Omental fat pad (tissue), 4 donors: ENCODE results near the gene MAOB. TPM values are rescaled to one million over a fixed set of nuclear protein-coding genes. Genes with fewer than 3 reads are reported as not detected.
A peak's percentile ranks its signal among the peaks of the same experiment; 100 is the strongest.

ENCODE experiments used
- ATAC-seq: fragments of 150-250 bp; one replicate; pipeline ENCODE4 v1.9.1; 2016; ENCODE audit warnings: mild to moderate bottlenecking, moderate library complexity; ENCODE audit not compliant: low FRiP score
- DNase-seq: peaks from one replicate; pipeline ENCODE4 v3.0.0-alpha.2; 2019; ENCODE audit warnings: low spot score
- total RNA-seq, 4 donors: library from RNA; depleted of rRNA; stranded (reverse); fragments of >200 nt; gene quantifications; one replicate each; pipeline ENCODE4 v1.1.0, GENCODE V29; 2016
- TF ChIP-seq, protein P1 (sequence below), 3 donors: fragments of 450-650 bp; IDR thresholded peaks; one replicate each; pipeline ENCODE4 v1.5.1; 2016 to 2017; ENCODE audit warnings: antibody characterized with exemption in 3 of 3, mild to moderate bottlenecking in 3 of 3, moderate library complexity in 2 of 3

Gene MAOB
- total RNA-seq, 4 donors from 2014 or later: 15.8 to 93.2 (median 52.3) TPM

DNA sequence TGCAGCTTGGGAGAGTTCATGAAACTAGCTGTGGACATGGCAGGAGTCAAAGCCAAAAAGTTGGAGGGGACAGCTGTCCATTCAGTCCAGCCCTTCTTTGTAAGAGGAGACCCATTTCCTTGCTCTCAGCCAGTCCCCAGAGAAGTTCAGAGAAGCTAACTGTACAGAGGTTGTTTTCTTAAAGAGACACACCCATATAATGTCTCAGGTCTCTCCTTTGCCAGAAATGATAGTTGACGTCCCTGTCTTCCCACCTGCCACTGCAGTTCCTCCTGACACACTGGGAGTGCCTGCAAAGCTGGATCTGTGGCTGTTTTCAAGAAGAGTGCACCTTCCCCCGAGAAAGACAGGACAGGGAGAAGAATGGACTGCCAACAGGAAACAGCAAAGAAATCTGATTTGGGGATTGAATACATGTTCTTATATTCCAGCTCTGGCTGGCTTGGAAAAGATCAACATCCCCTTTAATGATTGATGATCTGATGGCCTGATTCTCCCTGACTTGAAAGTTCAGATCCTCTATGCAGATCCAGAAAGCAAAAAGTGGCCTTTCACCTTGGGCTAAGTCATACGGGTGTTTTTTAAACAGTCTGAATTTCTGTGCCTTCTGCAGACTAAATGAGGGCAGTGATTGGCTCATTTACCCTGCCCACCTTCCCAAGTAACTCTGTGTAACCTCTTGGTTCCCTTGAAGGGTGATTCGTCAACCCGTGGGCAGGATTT lies 139.0 kb downstream of the MAOB start:
- DNase-seq: no peak
- no peak for ATAC-seq
- TF ChIP-seq, protein P1, sequence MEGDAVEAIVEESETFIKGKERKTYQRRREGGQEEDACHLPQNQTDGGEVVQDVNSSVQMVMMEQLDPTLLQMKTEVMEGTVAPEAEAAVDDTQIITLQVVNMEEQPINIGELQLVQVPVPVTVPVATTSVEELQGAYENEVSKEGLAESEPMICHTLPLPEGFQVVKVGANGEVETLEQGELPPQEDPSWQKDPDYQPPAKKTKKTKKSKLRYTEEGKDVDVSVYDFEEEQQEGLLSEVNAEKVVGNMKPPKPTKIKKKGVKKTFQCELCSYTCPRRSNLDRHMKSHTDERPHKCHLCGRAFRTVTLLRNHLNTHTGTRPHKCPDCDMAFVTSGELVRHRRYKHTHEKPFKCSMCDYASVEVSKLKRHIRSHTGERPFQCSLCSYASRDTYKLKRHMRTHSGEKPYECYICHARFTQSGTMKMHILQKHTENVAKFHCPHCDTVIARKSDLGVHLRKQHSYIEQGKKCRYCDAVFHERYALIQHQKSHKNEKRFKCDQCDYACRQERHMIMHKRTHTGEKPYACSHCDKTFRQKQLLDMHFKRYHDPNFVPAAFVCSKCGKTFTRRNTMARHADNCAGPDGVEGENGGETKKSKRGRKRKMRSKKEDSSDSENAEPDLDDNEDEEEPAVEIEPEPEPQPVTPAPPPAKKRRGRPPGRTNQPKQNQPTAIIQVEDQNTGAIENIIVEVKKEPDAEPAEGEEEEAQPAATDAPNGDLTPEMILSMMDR (IDR thresholded peaks at IDR 0.05): no peak

GRCh38 chrX:43741843-43742573 lies 140.2 kb downstream of the MAOB start:
- ATAC-seq (peak; percentile 21), DNase-seq (no peak)
- TF ChIP-seq, protein P1 (IDR thresholded peaks at IDR 0.05): no peak

- TF ChIP-seq, protein P1 (IDR thresholded peaks at IDR 0.05): no peak
Measured at GRCh38 chrX:43735957-43736356, 146.3 kb downstream of the MAOB start.

GRCh38 chrX:43735534-43735933 lies 146.7 kb downstream of the MAOB start:
- no peak for ATAC-seq
- TF ChIP-seq, protein P1 (IDR thresholded peaks at IDR 0.05): no peak
- no peak for DNase-seq

More at GRCh38 chrX:43735957-43736356, 146.3 kb downstream of the MAOB start:
- ATAC-seq (no peak), DNase-seq (no peak)

DNA sequence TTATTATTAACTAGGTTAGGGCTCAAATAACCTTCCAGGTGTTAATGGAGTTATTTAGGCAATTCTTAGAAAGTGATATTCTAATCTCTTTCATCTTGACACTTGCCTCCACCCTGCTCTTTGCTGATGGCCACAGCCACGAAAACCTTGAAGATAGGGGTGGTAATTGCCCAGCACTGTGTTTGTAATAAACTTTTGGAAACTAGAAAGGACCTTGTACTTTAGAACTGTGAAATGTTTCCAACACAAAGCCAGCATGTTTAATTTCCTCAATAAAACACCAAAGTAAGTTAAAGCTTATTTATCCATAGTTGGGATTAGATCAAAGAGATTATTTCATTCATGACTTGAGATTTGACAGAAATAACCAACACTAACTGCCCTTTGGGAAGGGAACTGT lies 147.8 kb downstream of the MAOB start:
- ATAC-seq: no peak
- no peak for DNase-seq
- TF ChIP-seq, protein P1 (IDR thresholded peaks at IDR 0.05): no peak

DNA sequence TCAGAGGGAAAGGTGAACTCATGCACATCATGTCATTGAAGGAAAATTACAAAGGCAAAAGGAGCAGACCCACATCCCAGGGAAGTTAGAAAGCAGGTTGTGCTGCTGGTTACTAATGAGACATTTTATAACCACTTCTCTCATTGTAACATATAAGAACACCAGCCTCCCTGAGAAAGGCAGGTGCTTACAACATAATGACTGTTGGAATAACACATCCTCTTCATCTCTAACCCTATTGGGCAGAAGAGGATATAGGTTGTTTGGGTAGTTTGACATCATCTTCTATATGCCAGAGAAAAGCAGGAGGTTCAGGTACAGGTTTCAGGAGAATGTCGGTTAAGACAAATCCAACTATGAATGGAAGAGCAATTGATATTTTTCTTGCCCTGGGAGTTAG lies 148.6 kb downstream of the MAOB start:
- no peak for ATAC-seq
- TF ChIP-seq, protein P1 (IDR thresholded peaks at IDR 0.05): no peak
- no peak for DNase-seq
